Activated CD4-positive, alpha-beta memory T cell treated with anti-CD3 and anti-CD28 coated beads, Interleukin-2, amount 10 ng/mL, durations not matched to agents 7 days and 5 days (primary cell): ENCODE measurements around the gene RNASEL. TPM values are rescaled to one million over a fixed set of nuclear protein-coding genes. Genes with fewer than 3 reads are reported as not detected.
"Not testable (repeated sequence)": the region's sequence is repeated elsewhere in the genome, so short reads cannot be mapped to it uniquely, and the experiment has no call there.

Experiments
- CTCF ChIA-PET: fragments of 350-600 bp; sonication (Branson Sonifier 250); formaldehyde crosslinking; loops from one replicate; lab custom pipeline; 2021; ENCODE audit warnings: antibody characterized with exemption, inconsistent platforms; lab: Charles Lee
- POLR2A ChIA-PET: fragments of 350-600 bp; sonication (Branson Sonifier 250); formaldehyde crosslinking; loops from one replicate; lab custom pipeline; 2021; ENCODE audit warnings: antibody characterized with exemption; lab: Charles Lee
- DNase-seq: peaks from one replicate; pipeline ENCODE4 v3.0.0-alpha.2; 2020
- H3K27ac Mint-ChIP-seq: one replicate; pipeline ENCODE4 v1.8.0; 2021; ENCODE audit warnings: mild to moderate bottlenecking, mixed read lengths
- H3K27me3 Mint-ChIP-seq: one replicate; pipeline ENCODE4 v1.8.0; 2021; ENCODE audit warnings: mixed read lengths
- H3K36me3 Mint-ChIP-seq: one replicate; pipeline ENCODE4 v1.8.0; 2021; ENCODE audit warnings: low read depth, mixed read lengths
- H3K4me1 Mint-ChIP-seq: one replicate; pipeline ENCODE4 v1.8.0; 2021; ENCODE audit warnings: mixed read lengths
- H3K4me3 Mint-ChIP-seq: one replicate; pipeline ENCODE4 v1.8.0; 2021; ENCODE audit warnings: mild to moderate bottlenecking, mixed read lengths
- H3K9me3 Mint-ChIP-seq: one replicate; pipeline ENCODE4 v1.8.0; 2021; ENCODE audit warnings: mixed read lengths
- total RNA-seq, 2 experiments: library from RNA; stranded (reverse); gene quantifications; one replicate each; pipeline ENCODE4 v1.2.3, GENCODE V29; 2021

RNASEL gene
- total RNA-seq, 2 experiments from 2014 or later = 8.4 to 8.8 TPM

DNA sequence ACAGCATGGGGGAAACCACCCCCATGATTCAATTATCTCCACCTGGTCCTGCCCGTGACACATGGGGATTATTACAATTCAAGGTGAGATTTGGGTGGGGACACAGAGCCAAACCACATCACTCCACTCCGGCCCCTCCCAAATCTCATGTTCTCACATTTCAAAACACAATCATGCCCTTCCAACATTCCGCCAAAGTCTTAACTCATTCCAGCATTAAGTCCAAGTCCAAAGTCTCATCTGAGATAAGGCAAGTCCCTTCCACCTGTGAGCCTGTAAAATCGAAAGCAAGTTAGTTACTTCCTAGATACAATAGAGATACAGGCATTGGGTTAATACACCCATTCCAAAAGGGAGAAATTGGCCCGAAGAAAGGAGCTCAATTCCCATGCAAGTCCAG is 60.9 kb downstream of the RNASEL start:
- CTCF ChIA-PET, DNase-seq, H3K9me3 Mint-ChIP-seq, H3K4me1 Mint-ChIP-seq, H3K27ac Mint-ChIP-seq, H3K36me3 Mint-ChIP-seq, POLR2A ChIA-PET, H3K4me3 Mint-ChIP-seq: not testable (repeated sequence)
- H3K27me3 Mint-ChIP-seq = peaks cover 24% of the 10 kb centered on the region

DNA sequence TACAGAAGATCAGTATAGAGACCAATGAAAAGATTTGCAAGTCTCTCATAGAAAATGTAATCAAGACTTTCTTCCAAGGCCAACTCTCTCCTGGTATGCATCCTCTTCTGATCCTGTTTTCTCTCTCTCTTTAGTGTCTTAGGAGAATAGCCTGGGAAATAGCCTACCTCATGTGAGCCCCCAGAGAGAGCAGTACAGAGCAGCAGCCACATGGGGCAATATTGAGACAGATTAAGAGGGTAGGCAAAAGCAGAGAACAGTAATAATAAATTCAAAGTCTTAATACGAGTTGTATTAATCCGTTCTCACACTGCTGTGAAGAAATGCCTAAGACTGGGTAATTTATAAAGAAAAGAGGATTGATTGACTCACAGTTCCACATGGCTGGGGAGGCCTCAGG is 61.4 kb downstream of the RNASEL start:
- Mint-ChIP-seq H3K36me3 (no peaks in the 10 kb centered on the region), H3K4me3 (no peak overlapping the region), H3K4me1 (no peaks in the 10 kb centered on the region), H3K9me3 (peaks cover 8% of the 10 kb centered on the region), H3K27ac (no peak overlapping the region), H3K27me3 (peaks cover 24% of the 10 kb centered on the region)
- DNase-seq = no peak
- CTCF ChIA-PET = no interaction called here
- POLR2A ChIA-PET = no interaction called here

DNA sequence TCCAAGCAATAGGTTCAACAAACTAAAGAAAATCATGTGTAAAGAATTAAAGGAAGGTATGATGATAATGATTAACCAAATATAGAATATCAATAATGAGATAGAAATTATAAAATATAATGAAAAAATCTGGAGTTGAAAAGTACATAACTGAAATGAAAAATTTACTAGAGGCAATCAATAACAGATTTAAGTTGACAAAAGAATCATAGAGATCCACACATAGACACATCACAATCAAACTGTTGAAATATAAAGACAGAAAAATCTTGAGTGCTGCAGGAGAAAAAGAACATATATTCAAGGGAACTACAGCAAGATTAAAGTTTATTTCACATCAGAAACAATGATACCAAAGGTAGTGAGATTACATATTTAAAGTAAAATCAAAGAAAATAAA is 63.7 kb downstream of the RNASEL start:
- CTCF ChIA-PET = no interaction called here
- H3K27ac Mint-ChIP-seq = no peak overlapping the region
- no peaks in the 10 kb centered on the region for H3K4me1 Mint-ChIP-seq
- H3K9me3 Mint-ChIP-seq = peaks cover 8% of the 10 kb centered on the region
- POLR2A ChIA-PET = no interaction called here
- peaks cover 18% of the 10 kb centered on the region for H3K27me3 Mint-ChIP-seq
- DNase-seq = no peak
- no peaks in the 10 kb centered on the region for H3K36me3 Mint-ChIP-seq
- H3K4me3 Mint-ChIP-seq = no peak overlapping the region

Other genes with a start within 250 kb of the RNASEL start
- 100 to 1,000 TPM; 227 to 228 TPM for gene GLUL, start 197.5 kb downstream of the RNASEL start, total RNA-seq
- gene TEDDM1, start 188.6 kb downstream of the RNASEL start, total RNA-seq = not detected
- gene RGSL1, start 139.1 kb downstream of the RNASEL start, total RNA-seq = not detected
- gene RGS16, start 15.1 kb upstream of the RNASEL start, total RNA-seq = 1 to 10 TPM; 6.4 to 6.9 TPM
- gene RGS8, start 95.3 kb upstream of the RNASEL start, total RNA-seq = not detected
- gene NPL, start 200.5 kb upstream of the RNASEL start, total RNA-seq = 1 to 10 TPM; 3.7 to 5.0 TPM